Activated naive CD8-positive, alpha-beta T cell treated with anti-CD3 and anti-CD28 coated beads, Interleukin-2, amount 10 ng/mL, durations not matched to agents 7 days and 5 days (primary cell): ENCODE measurements around the gene FUT8. TPM values are rescaled to one million over a fixed set of nuclear protein-coding genes. Genes with fewer than 3 reads are reported as not detected.
A peak's percentile ranks its signal among the peaks of the same experiment; 100 is the strongest.

Experiments used
- ATAC-seq: fragments of 150-1000 bp; cut with Tn5 transposase; one replicate; pipeline ENCODE4 v1.10.0; 2021; ENCODE audit warnings: low read depth, moderate library complexity
- POLR2A ChIA-PET: fragments of 350-600 bp; sonication (Branson Sonifier 250); formaldehyde crosslinking; loops from one replicate; lab custom pipeline; 2021; ENCODE audit warnings: antibody characterized with exemption; lab: Charles Lee
- DNase-seq: peaks from one replicate; pipeline ENCODE4 v3.0.0; 2021
- H3K27ac Mint-ChIP-seq: one replicate; pipeline ENCODE4 v1.8.0; 2022; ENCODE audit warnings: mild to moderate bottlenecking, mixed read lengths
- H3K27me3 Mint-ChIP-seq: one replicate; pipeline ENCODE4 v1.8.0; 2022; ENCODE audit warnings: mild to moderate bottlenecking, moderate library complexity, mixed read lengths
- H3K36me3 Mint-ChIP-seq: one replicate; pipeline ENCODE4 v1.8.0; 2021; ENCODE audit warnings: mild to moderate bottlenecking, mixed read lengths
- H3K4me1 Mint-ChIP-seq: one replicate; pipeline ENCODE4 v1.8.0; 2021; ENCODE audit warnings: mixed read lengths
- H3K4me3 Mint-ChIP-seq: one replicate; pipeline ENCODE4 v1.8.0; 2022; ENCODE audit warnings: mild to moderate bottlenecking, moderate library complexity, mixed read lengths
- H3K9me3 Mint-ChIP-seq: one replicate; pipeline ENCODE4 v1.8.0; 2021; ENCODE audit warnings: mixed read lengths
- total RNA-seq, 2 experiments: library from RNA; stranded (reverse); gene quantifications; one replicate each; pipeline ENCODE4 v1.2.3, GENCODE V29; 2021

Gene FUT8
- total RNA-seq, 2 experiments from 2014 or later = 82.7 to 86.4 TPM

GRCh38 chr14:65517635-65518542 lies 105.4 kb downstream of the FUT8 start:
- Mint-ChIP-seq H3K27me3 (no peaks in the 10 kb centered on the region), H3K36me3 (peaks cover 41% of the 10 kb centered on the region), H3K9me3 (no peaks in the 10 kb centered on the region), H3K4me1 (peaks cover 40% of the 10 kb centered on the region), H3K4me3 (peak overlapping the region; percentile 69), H3K27ac (peak overlapping the region; percentile 86)
- POLR2A ChIA-PET = interaction anchor here (0.9 to 1.7 kb wide), 3 partner anchors 44 to 180 kb away, joined by 3 to 7 read pairs (median 4); no protein-coding TSS in a partner anchor
- ATAC-seq = peak; percentile 77
- no peak for DNase-seq

- no peak for ATAC-seq
- H3K36me3 Mint-ChIP-seq = peaks cover 65% of the 10 kb centered on the region
- POLR2A ChIA-PET = interaction anchor here (0.5 kb wide), 1 partner anchor 15 kb away, joined by 3 read pairs; no protein-coding TSS in a partner anchor
- peaks cover 28% of the 10 kb centered on the region for H3K4me1 Mint-ChIP-seq
- no peak for DNase-seq
- no peak overlapping the region for H3K4me3 Mint-ChIP-seq
- H3K9me3 Mint-ChIP-seq = peaks cover 25% of the 10 kb centered on the region
- H3K27me3 Mint-ChIP-seq = no peaks in the 10 kb centered on the region
- H3K27ac Mint-ChIP-seq = no peak overlapping the region
Observed at GRCh38 chr14:65528069-65528468, 115.5 kb downstream of the FUT8 start.

GRCh38 chr14:65531148-65531547 lies 118.6 kb downstream of the FUT8 start:
- H3K4me1 Mint-ChIP-seq = peaks cover 20% of the 10 kb centered on the region
- no peak for DNase-seq
- no peak overlapping the region for H3K27ac Mint-ChIP-seq
- POLR2A ChIA-PET = no interaction called here
- no peak for ATAC-seq
- peaks cover 15% of the 10 kb centered on the region for H3K9me3 Mint-ChIP-seq
- no peaks in the 10 kb centered on the region for H3K27me3 Mint-ChIP-seq
- no peak overlapping the region for H3K4me3 Mint-ChIP-seq
- peaks cover 35% of the 10 kb centered on the region for H3K36me3 Mint-ChIP-seq

GRCh38 chr14:65533736-65534404 lies 121.3 kb downstream of the FUT8 start:
- POLR2A ChIA-PET = no interaction called here
- peaks cover 14% of the 10 kb centered on the region for H3K36me3 Mint-ChIP-seq
- H3K27ac Mint-ChIP-seq = no peak overlapping the region
- ATAC-seq (no peak), DNase-seq (no peak)
- peaks cover 12% of the 10 kb centered on the region for H3K4me1 Mint-ChIP-seq
- H3K27me3 Mint-ChIP-seq = no peaks in the 10 kb centered on the region
- H3K9me3 Mint-ChIP-seq = peaks cover 8% of the 10 kb centered on the region
- H3K4me3 Mint-ChIP-seq = no peak overlapping the region

GRCh38 chr14:65536781-65537423 lies 124.4 kb downstream of the FUT8 start:
- no peaks in the 10 kb centered on the region for H3K4me1 Mint-ChIP-seq
- H3K9me3 Mint-ChIP-seq = peaks cover 2% of the 10 kb centered on the region
- H3K36me3 Mint-ChIP-seq = no peaks in the 10 kb centered on the region
- H3K27ac Mint-ChIP-seq = no peak overlapping the region
- POLR2A ChIA-PET = no interaction called here
- no peak for DNase-seq
- no peaks in the 10 kb centered on the region for H3K27me3 Mint-ChIP-seq
- no peak for ATAC-seq
- H3K4me3 Mint-ChIP-seq = no peak overlapping the region

GRCh38 chr14:65548878-65549277 lies 136.3 kb downstream of the FUT8 start:
- no peak overlapping the region for H3K27ac Mint-ChIP-seq
- DNase-seq (no peak), ATAC-seq (no peak)
- peaks cover 3% of the 10 kb centered on the region for H3K9me3 Mint-ChIP-seq
- peaks cover 11% of the 10 kb centered on the region for H3K4me1 Mint-ChIP-seq
- H3K36me3 Mint-ChIP-seq = peaks cover 12% of the 10 kb centered on the region
- POLR2A ChIA-PET = no interaction called here
- H3K27me3 Mint-ChIP-seq = no peaks in the 10 kb centered on the region
- no peak overlapping the region for H3K4me3 Mint-ChIP-seq

GRCh38 chr14:65549429-65549828 lies 136.9 kb downstream of the FUT8 start:
- POLR2A ChIA-PET = no interaction called here
- peaks cover 11% of the 10 kb centered on the region for H3K4me1 Mint-ChIP-seq

GRCh38 chr14:65550779-65551643 lies 138.5 kb downstream of the FUT8 start:
- POLR2A ChIA-PET = no interaction called here
- ATAC-seq (no peak), DNase-seq (no peak)
- Mint-ChIP-seq H3K9me3 (peaks cover 3% of the 10 kb centered on the region), H3K4me3 (no peak overlapping the region), H3K27ac (no peak overlapping the region), H3K36me3 (peaks cover 12% of the 10 kb centered on the region), H3K4me1 (peaks cover 12% of the 10 kb centered on the region), H3K27me3 (no peaks in the 10 kb centered on the region)

More at GRCh38 chr14:65549429-65549828, 136.9 kb downstream of the FUT8 start:
- no peak for ATAC-seq
- Mint-ChIP-seq H3K9me3 (peaks cover 3% of the 10 kb centered on the region), H3K36me3 (peaks cover 12% of the 10 kb centered on the region), H3K27me3 (no peaks in the 10 kb centered on the region), H3K4me3 (no peak overlapping the region), H3K27ac (no peak overlapping the region)
- DNase-seq = no peak

GRCh38 chr14:65552724-65553123 lies 140.2 kb downstream of the FUT8 start:
- no peak overlapping the region for H3K27ac Mint-ChIP-seq
- no peak for DNase-seq
- peaks cover 10% of the 10 kb centered on the region for H3K4me1 Mint-ChIP-seq
- peaks cover 6% of the 10 kb centered on the region for H3K36me3 Mint-ChIP-seq
- peaks cover 3% of the 10 kb centered on the region for H3K9me3 Mint-ChIP-seq
- no peaks in the 10 kb centered on the region for H3K27me3 Mint-ChIP-seq
- POLR2A ChIA-PET = no interaction called here
- no peak for ATAC-seq
- H3K4me3 Mint-ChIP-seq = no peak overlapping the region

GRCh38 chr14:65554837-65555236 lies 142.3 kb downstream of the FUT8 start:
- POLR2A ChIA-PET = no interaction called here
- DNase-seq (no peak), ATAC-seq (no peak)
- H3K36me3 Mint-ChIP-seq = peaks cover 7% of the 10 kb centered on the region
- H3K4me1 Mint-ChIP-seq = peaks cover 10% of the 10 kb centered on the region
- no peak overlapping the region for H3K27ac Mint-ChIP-seq
- H3K9me3 Mint-ChIP-seq = peaks cover 3% of the 10 kb centered on the region
- no peak overlapping the region for H3K4me3 Mint-ChIP-seq
- no peaks in the 10 kb centered on the region for H3K27me3 Mint-ChIP-seq

- peaks cover 7% of the 10 kb centered on the region for H3K4me1 Mint-ChIP-seq
- H3K36me3 Mint-ChIP-seq = peaks cover 4% of the 10 kb centered on the region
- no peak overlapping the region for H3K4me3 Mint-ChIP-seq
- H3K27ac Mint-ChIP-seq = no peak overlapping the region
- DNase-seq (no peak), ATAC-seq (no peak)
- H3K27me3 Mint-ChIP-seq = no peaks in the 10 kb centered on the region
- POLR2A ChIA-PET = no interaction called here
- peaks cover 1% of the 10 kb centered on the region for H3K9me3 Mint-ChIP-seq
Observed at GRCh38 chr14:65555358-65555757, 142.8 kb downstream of the FUT8 start.

GRCh38 chr14:65558363-65558762 lies 145.8 kb downstream of the FUT8 start:
- no peak overlapping the region for H3K27ac Mint-ChIP-seq
- POLR2A ChIA-PET = no interaction called here

More at GRCh38 chr14:65558363-65558762, 145.8 kb downstream of the FUT8 start:
- ATAC-seq (no peak), DNase-seq (no peak)
- Mint-ChIP-seq H3K9me3 (no peaks in the 10 kb centered on the region), H3K4me3 (no peak overlapping the region), H3K4me1 (peaks cover 3% of the 10 kb centered on the region), H3K36me3 (peaks cover 19% of the 10 kb centered on the region), H3K27me3 (no peaks in the 10 kb centered on the region)
